Measurements from ENCODE around the gene SORBS2.
A peak's percentile ranks its signal among the peaks of the same experiment; 100 is the strongest.

SORBS2 gene

GRCh38 chr4:185640811-185641675, 171.0 kb downstream of the SORBS2 start:
- H3K36me3 Mint-ChIP-seq (ENCODE audit: low read depth) = no peaks in the 10 kb centered on the region
- H3K27me3 Mint-ChIP-seq (ENCODE audit: low read depth, poor library complexity) = peaks cover 7% of the 10 kb centered on the region
- no peak overlapping the region for H3K4me3 Mint-ChIP-seq
- H3K9me3 Mint-ChIP-seq = no peaks in the 10 kb centered on the region
- TF ChIP-seq CTCF (IDR thresholded peaks at IDR 0.05) = peak; percentile 35
- no peak for DNase-seq
- peaks cover 27% of the 10 kb centered on the region for H3K4me1 Mint-ChIP-seq
- no peak overlapping the region for H3K27ac Mint-ChIP-seq

DNA sequence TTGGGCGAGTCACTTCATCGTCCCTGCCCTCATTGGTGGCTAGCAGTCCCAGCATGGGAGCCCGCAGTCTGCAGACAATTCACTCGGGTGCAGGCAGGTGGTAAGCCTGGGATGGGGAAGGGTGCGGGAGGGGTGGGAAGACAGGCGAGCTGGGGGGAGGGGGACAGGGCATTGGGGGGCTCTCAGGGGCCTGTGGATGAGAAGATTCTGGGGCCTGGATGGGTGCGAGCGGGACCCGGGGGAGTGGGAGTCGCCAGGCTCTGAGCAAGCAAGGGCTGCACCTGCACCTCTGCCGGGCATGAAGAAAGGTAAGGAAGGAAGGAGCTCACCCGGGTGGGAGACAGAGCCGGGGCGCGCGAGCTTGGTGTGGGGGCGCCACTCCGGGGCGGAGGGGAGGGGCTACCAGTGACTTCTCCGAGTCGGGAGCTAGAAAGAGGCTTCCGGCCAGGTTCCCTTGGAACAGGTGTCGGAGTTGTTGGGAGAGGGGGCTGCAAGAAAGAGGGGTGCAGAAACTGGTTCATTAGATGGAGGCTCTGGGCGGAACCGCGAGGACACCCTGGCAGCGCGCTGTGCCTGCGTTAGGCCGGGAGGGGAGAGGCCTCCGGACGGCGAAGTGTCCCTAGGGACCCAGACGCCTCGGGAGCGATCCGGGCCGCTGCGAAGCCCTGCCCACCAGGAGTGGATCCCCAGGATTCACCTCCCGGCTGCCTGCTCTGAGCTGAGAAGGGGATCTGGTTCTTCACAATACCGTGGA, 173.3 kb downstream of the SORBS2 start:
- TF ChIP-seq CTCF (IDR thresholded peaks at IDR 0.05) = no peak
- H3K36me3 Mint-ChIP-seq (ENCODE audit: low read depth) = no peaks in the 10 kb centered on the region
- H3K27ac Mint-ChIP-seq = no peak overlapping the region
- no peaks in the 10 kb centered on the region for H3K9me3 Mint-ChIP-seq
- H3K27me3 Mint-ChIP-seq (ENCODE audit: low read depth, poor library complexity) = peaks cover 9% of the 10 kb centered on the region
- peak overlapping the region; percentile 60 for H3K4me3 Mint-ChIP-seq
- H3K4me1 Mint-ChIP-seq = peaks cover 27% of the 10 kb centered on the region
- DNase-seq = peak; percentile 22

- DNase-seq = no peak
- Mint-ChIP-seq H3K9me3 (no peaks in the 10 kb centered on the region), H3K4me1 (peaks cover 21% of the 10 kb centered on the region), H3K27ac (no peak overlapping the region), H3K27me3 (ENCODE audit: low read depth, poor library complexity) (peaks cover 5% of the 10 kb centered on the region), H3K4me3 (no peak overlapping the region), H3K36me3 (ENCODE audit: low read depth) (no peaks in the 10 kb centered on the region)
- no peak for TF ChIP-seq CTCF (IDR thresholded peaks at IDR 0.05)
Measured at GRCh38 chr4:185638093-185638492, 173.9 kb downstream of the SORBS2 start.

DNA sequence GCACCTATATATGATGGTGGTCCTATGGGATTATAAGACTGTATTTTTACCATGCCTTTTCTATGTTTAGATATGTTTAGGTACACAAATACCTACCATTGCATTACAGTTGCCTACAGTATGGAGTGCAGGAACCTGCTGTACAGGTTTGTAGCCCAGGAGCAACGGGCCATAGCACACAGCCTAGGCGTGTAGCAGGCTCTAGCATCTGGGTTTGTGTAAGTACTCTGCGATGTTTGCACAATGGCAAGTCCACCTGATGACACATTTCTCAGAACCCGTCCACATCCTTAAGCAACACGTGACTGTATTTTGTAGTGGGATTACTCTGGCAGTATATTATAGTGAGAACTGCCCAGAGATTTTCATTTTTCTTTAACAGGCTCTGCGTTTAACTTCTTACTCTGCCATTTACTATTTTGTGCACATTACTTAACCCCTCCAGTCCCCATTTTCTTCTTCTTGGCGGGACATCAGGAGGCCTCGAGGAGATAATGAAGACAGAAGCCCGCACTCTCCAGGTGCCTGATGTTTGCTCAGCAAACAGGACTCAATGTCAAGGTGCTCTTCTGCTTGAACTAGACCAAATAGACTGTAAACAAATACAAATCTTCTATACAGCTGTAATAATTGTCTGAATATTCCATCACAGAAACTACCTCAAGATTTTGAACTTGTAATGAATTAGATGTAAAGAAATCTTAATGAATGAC, 174.7 kb downstream of the SORBS2 start:
- DNase-seq = no peak
- TF ChIP-seq CTCF (IDR thresholded peaks at IDR 0.05) = no peak
- Mint-ChIP-seq H3K4me3 (no peak overlapping the region), H3K36me3 (ENCODE audit: low read depth) (no peaks in the 10 kb centered on the region), H3K4me1 (peaks cover 15% of the 10 kb centered on the region), H3K27me3 (ENCODE audit: low read depth, poor library complexity) (peaks cover 5% of the 10 kb centered on the region), H3K9me3 (no peaks in the 10 kb centered on the region), H3K27ac (no peak overlapping the region)

GRCh38 chr4:185634066-185634652, 177.8 kb downstream of the SORBS2 start:
- H3K4me1 Mint-ChIP-seq = no peaks in the 10 kb centered on the region
- peaks cover 5% of the 10 kb centered on the region for H3K27me3 Mint-ChIP-seq (ENCODE audit: low read depth, poor library complexity)
- no peak for DNase-seq
- no peaks in the 10 kb centered on the region for H3K36me3 Mint-ChIP-seq (ENCODE audit: low read depth)
- peak; percentile 55 for TF ChIP-seq CTCF (IDR thresholded peaks at IDR 0.05)
- no peak overlapping the region for H3K4me3 Mint-ChIP-seq
- H3K9me3 Mint-ChIP-seq = no peaks in the 10 kb centered on the region
- H3K27ac Mint-ChIP-seq = no peak overlapping the region

All from nephron progenitor cell (in vitro differentiated cells).